ENCODE results near the gene STX19. TPM values are rescaled to one million over a fixed set of nuclear protein-coding genes. Genes with fewer than 3 reads are reported as not detected.

Gene STX19
- polyA plus RNA-seq, 1 experiment: not detected

DNA sequence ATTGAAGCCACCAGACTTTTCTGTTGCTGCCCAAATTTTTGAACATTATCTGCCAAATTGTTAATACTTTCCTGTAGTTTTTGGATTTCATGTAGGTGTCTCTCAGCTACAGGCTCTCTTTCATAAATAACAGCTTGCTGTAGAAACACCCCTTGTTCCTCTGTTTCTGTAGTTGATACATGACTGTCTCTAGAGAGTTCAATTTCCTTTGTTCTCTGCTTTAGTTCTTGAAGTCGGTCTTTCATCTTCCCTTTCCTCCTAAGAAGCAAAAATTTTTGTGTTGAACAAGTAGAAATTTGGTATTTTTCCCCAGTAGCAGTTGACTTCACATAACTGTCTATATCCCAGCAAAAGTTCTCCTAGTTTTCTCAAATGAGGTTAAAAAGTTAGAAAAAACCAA, 13.4 kb downstream of the STX19 start:
- no peaks in the 10 kb centered on the region for H3K27me3 ChIP-seq (ENCODE audit: control insufficient read depth, insufficient read depth, low read length)
- H3K27ac ChIP-seq (ENCODE audit: low read depth, low read length): no peak overlapping the region
- TF ChIP-seq, protein P1, sequence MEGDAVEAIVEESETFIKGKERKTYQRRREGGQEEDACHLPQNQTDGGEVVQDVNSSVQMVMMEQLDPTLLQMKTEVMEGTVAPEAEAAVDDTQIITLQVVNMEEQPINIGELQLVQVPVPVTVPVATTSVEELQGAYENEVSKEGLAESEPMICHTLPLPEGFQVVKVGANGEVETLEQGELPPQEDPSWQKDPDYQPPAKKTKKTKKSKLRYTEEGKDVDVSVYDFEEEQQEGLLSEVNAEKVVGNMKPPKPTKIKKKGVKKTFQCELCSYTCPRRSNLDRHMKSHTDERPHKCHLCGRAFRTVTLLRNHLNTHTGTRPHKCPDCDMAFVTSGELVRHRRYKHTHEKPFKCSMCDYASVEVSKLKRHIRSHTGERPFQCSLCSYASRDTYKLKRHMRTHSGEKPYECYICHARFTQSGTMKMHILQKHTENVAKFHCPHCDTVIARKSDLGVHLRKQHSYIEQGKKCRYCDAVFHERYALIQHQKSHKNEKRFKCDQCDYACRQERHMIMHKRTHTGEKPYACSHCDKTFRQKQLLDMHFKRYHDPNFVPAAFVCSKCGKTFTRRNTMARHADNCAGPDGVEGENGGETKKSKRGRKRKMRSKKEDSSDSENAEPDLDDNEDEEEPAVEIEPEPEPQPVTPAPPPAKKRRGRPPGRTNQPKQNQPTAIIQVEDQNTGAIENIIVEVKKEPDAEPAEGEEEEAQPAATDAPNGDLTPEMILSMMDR (IDR thresholded peaks at IDR 0.05; ENCODE audit: low read depth, low read length): no peak
- POLR2A ChIA-PET: no interaction called here
- CTCF ChIA-PET: interaction anchor here (2.4 kb wide), 1 partner anchor 10 kb away, joined by 10 read pairs; no protein-coding TSS in a partner anchor
- DNase-seq (ENCODE audit: low read depth, low spot score): no peak
- H3K4me3 ChIP-seq (ENCODE audit: low read depth, low read length): no peak overlapping the region
- no peaks in the 10 kb centered on the region for H3K9me3 ChIP-seq (ENCODE audit: control insufficient read depth, insufficient read depth, low read length)

DNA sequence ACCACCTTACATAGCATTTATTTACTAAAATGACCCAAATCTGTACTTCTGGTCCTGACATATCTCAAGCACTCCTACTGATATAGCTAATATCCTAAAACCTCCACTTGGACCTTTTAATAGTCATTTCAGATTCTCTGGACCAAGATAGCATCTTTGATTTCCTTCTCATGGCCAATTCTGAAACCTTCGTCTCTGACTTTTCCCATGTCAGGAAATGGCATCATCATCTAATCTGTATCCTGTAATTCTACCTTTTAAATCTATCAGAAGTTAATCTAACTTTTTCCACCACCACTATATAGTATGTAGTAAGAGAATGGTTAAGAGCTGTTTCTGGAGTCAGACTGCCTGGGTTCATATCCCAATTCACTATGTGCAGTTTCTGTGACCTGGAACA, 16.2 kb downstream of the STX19 start:
- POLR2A ChIA-PET: no interaction called here
- no peaks in the 10 kb centered on the region for H3K27me3 ChIP-seq (ENCODE audit: control insufficient read depth, insufficient read depth, low read length)
- no peak for DNase-seq (ENCODE audit: low read depth, low spot score)
- H3K9me3 ChIP-seq (ENCODE audit: control insufficient read depth, insufficient read depth, low read length): no peaks in the 10 kb centered on the region
- CTCF ChIA-PET: interaction anchor here (1.3 kb wide), 1 partner anchor 8 kb away, joined by 4 read pairs; no protein-coding TSS in a partner anchor
- H3K4me3 ChIP-seq (ENCODE audit: low read depth, low read length): no peak overlapping the region
- TF ChIP-seq, protein P1 (IDR thresholded peaks at IDR 0.05; ENCODE audit: low read depth, low read length): no peak
- no peak overlapping the region for H3K27ac ChIP-seq (ENCODE audit: low read depth, low read length)

DNA sequence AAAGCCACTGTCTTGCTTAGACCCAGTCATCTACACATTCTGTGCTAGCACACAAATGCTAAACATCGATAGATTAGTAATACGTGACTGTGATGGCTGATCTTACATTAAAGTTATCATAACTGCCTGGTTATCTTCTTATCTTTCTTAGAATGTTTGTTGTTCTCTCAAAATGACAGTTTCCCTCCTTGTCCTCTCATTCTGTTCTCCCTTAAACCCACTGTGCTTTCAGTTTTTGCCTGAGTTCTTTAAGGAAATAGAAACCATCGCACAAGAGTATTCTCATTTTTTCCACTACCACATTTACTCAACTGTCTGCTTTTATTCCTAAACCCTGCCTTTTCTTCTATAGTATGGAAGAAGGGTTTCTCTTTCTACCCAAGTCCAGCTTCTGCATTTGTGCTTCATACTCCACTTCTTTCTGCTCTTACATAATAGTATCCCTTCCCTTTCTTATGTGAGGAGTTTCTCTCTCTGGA, 17.1 kb downstream of the STX19 start:
- TF ChIP-seq, protein P1 (IDR thresholded peaks at IDR 0.05; ENCODE audit: low read depth, low read length): no peak
- Histone ChIP-seq H3K27ac (ENCODE audit: low read depth, low read length) (no peak overlapping the region), H3K4me3 (ENCODE audit: low read depth, low read length) (no peak overlapping the region), H3K9me3 (ENCODE audit: control insufficient read depth, insufficient read depth, low read length) (no peaks in the 10 kb centered on the region), H3K27me3 (ENCODE audit: control insufficient read depth, insufficient read depth, low read length) (no peaks in the 10 kb centered on the region)
- no peak for DNase-seq (ENCODE audit: low read depth, low spot score)
- ChIA-PET CTCF (interaction anchor here (1.0 to 1.3 kb wide), 2 partner anchors 8 to 58 kb away, joined by 3 to 4 read pairs; no protein-coding TSS in a partner anchor), POLR2A (no interaction called here)

DNA sequence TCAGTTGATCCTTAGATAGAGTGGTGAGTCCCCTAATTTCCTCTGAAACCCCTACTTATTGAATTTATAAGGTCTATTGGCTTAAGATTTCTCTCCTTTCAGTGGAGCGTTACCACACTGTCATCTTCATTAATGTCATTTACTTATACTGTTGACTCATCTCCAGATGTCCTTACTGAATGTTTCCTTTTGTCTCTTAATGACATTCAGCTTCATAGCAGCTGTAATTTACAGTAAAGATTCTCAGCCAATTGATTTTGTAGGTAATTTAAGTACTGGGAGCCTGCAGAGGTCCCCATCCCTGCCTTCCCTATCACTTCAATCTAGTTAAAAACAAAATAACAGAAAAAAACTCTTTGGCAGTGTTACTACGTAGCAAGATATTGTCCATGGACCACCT, 18.8 kb downstream of the STX19 start:
- H3K27me3 ChIP-seq (ENCODE audit: control insufficient read depth, insufficient read depth, low read length): no peaks in the 10 kb centered on the region
- no peak overlapping the region for H3K4me3 ChIP-seq (ENCODE audit: low read depth, low read length)
- H3K27ac ChIP-seq (ENCODE audit: low read depth, low read length): no peak overlapping the region
- DNase-seq (ENCODE audit: low read depth, low spot score): no peak
- TF ChIP-seq, protein P1 (IDR thresholded peaks at IDR 0.05; ENCODE audit: low read depth, low read length): no peak
- ChIA-PET POLR2A (no interaction called here), CTCF (interaction anchor here (1.0 kb wide), 1 partner anchor 59 kb away, joined by 8 read pairs; no protein-coding TSS in a partner anchor)
- H3K9me3 ChIP-seq (ENCODE audit: control insufficient read depth, insufficient read depth, low read length): no peaks in the 10 kb centered on the region

DNA sequence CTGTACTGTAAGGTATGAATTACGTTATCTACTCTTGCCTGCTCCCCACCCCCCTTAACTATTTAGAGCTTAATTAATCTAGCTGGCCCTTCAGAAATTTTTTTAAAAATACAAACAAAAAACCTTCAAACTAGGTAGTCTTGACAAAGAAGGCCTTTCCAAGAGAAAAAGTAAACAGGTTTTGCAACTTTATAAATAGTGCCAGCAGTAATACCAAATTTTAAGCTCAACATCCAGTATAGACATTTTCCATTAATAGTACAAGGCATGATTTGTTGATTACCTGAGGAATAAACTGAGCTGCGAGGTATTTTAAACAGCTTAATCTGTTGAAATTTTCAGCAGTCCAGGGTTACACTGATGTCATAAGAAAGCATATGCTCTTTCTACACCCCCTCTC, 20.1 kb downstream of the STX19 start:
- TF ChIP-seq, protein P1 (IDR thresholded peaks at IDR 0.05; ENCODE audit: low read depth, low read length): no peak
- ChIA-PET CTCF (interaction anchor here (0.7 to 8.6 kb wide), 3 partner anchors 8 to 62 kb away, joined by 3 to 145 read pairs (median 4); no protein-coding TSS in a partner anchor), POLR2A (no interaction called here)
- DNase-seq (ENCODE audit: low read depth, low spot score): no peak
- Histone ChIP-seq H3K27ac (ENCODE audit: low read depth, low read length) (no peak overlapping the region), H3K27me3 (ENCODE audit: control insufficient read depth, insufficient read depth, low read length) (no peaks in the 10 kb centered on the region), H3K9me3 (ENCODE audit: control insufficient read depth, insufficient read depth, low read length) (no peaks in the 10 kb centered on the region), H3K4me3 (ENCODE audit: low read depth, low read length) (no peak overlapping the region)

Measured in AG04450 (cell line).